HEK293 (cell line): ENCODE results near the gene ABHD16B.
"Not testable (repeated sequence)": the region's sequence is repeated elsewhere in the genome, so short reads cannot be mapped to it uniquely, and the experiment has no call there.

Source experiments
- CTCF ChIA-PET: fragments of 350-600 bp; formaldehyde crosslinking; extraction: SDS; loops from one replicate; lab custom pipeline; 2021; ENCODE audit warnings: antibody characterized with exemption; lab: Yijun Ruan, JAX
- POLR2A ChIA-PET: fragments of 300-600 bp; formaldehyde crosslinking; extraction: SDS; loops from one replicate; lab custom pipeline; 2020; ENCODE audit warnings: antibody characterized with exemption, inconsistent platforms; lab: Yijun Ruan, JAX
- H3K27ac ChIP-seq: fragments of 200-500 bp; sonication (Bioruptor generic); 2 replicates; pipeline ENCODE4 v1.5.1; 2014; ENCODE audit warnings: low read depth, low read length, control low read depth, inconsistent platforms; ENCODE audit errors: extremely low read depth
- H3K36me3 ChIP-seq, 2 experiments: fragments of 200-500 bp in 1 of 2; sonication (Bioruptor generic) in 1 of 2; 1 replicate in 1 of 2; 2 replicates in 1 of 2; pipeline ENCODE4 v1.5.1; 2014 to 2017; ENCODE audit warnings: inconsistent platforms in 2 of 2, low read length in 2 of 2; ENCODE audit not compliant: control insufficient read depth in 2 of 2, insufficient read depth in 1 of 2
- H3K4me1 ChIP-seq: fragments of 200-500 bp; sonication (Bioruptor generic); 2 replicates; pipeline ENCODE4 v1.5.1; 2014; ENCODE audit warnings: mild to moderate bottlenecking, low read length, inconsistent platforms; ENCODE audit not compliant: control insufficient read depth, insufficient read depth
- H3K4me3 ChIP-seq: 2 replicates; pipeline ENCODE4 v1.5.1; 2011; ENCODE audit warnings: low read depth, mild to moderate bottlenecking, control low read depth, low read length, moderate library complexity
- H3K9me3 ChIP-seq: fragments of 200-500 bp; sonication (Bioruptor generic); 2 replicates; pipeline ENCODE4 v1.5.1; 2014; ENCODE audit warnings: low read depth, low read length, inconsistent platforms; ENCODE audit not compliant: control insufficient read depth, insufficient read depth
- ATF2 ChIP-seq: fragments of 450-650 bp; formaldehyde crosslinking; IDR thresholded peaks from 2 replicates; pipeline ENCODE4 v1.5.1; 2016; ENCODE audit warnings: missing biosample characterization, missing genetic modification characterization, low read depth
- CTCF ChIP-seq: fragments of 450-650 bp; formaldehyde crosslinking; IDR thresholded peaks from 2 replicates; pipeline ENCODE4 v1.5.1; 2016; ENCODE audit warnings: missing biosample characterization, missing genetic modification characterization
- ELK4 ChIP-seq: IDR thresholded peaks from 2 replicates; pipeline ENCODE4 v1.6.1; 2011; ENCODE audit warnings: mild to moderate bottlenecking, low read depth, low read length, borderline replicate concordance
- OVOL3 ChIP-seq: fragments of 450-650 bp; formaldehyde crosslinking; IDR thresholded peaks from 2 replicates; pipeline ENCODE4 v1.5.1; 2016; ENCODE audit warnings: missing biosample characterization, missing genetic modification characterization
- YY2 ChIP-seq: fragments of 450-650 bp; formaldehyde crosslinking; IDR thresholded peaks from 2 replicates; pipeline ENCODE4 v1.5.1; 2016; ENCODE audit warnings: missing biosample characterization, missing genetic modification characterization
- ZBTB11 ChIP-seq: fragments of 450-650 bp; formaldehyde crosslinking; conservative IDR thresholded peaks from 2 replicates; pipeline ENCODE4 v1.5.1; 2016; ENCODE audit warnings: low read depth, missing biosample characterization, missing genetic modification characterization
- ZNF133 ChIP-seq: fragments of 450-650 bp; formaldehyde crosslinking; IDR thresholded peaks from 2 replicates; pipeline ENCODE4 v1.5.1; 2016; ENCODE audit warnings: missing biosample characterization, missing genetic modification characterization
- ZNF146 ChIP-seq: fragments of 450-650 bp; formaldehyde crosslinking; IDR thresholded peaks from 2 replicates; pipeline ENCODE4 v1.5.1; 2016; ENCODE audit warnings: missing biosample characterization, missing genetic modification characterization
- ZNF175 ChIP-seq: fragments of 450-650 bp; formaldehyde crosslinking; IDR thresholded peaks from 2 replicates; pipeline ENCODE4 v1.5.1; 2016; ENCODE audit warnings: missing biosample characterization, missing genetic modification characterization
- ZNF311 ChIP-seq: fragments of 450-650 bp; formaldehyde crosslinking; IDR thresholded peaks from 2 replicates; pipeline ENCODE4 v1.5.1; 2017; ENCODE audit warnings: missing biosample characterization, missing genetic modification characterization, borderline replicate concordance
- ZNF449 ChIP-seq: fragments of 450-650 bp; formaldehyde crosslinking; IDR thresholded peaks from 2 replicates; pipeline ENCODE4 v1.5.1; 2017; ENCODE audit warnings: missing biosample characterization, mild to moderate bottlenecking, missing genetic modification characterization, moderate library complexity
- ZNF514 ChIP-seq: fragments of 450-650 bp; formaldehyde crosslinking; IDR thresholded peaks from 2 replicates; pipeline ENCODE4 v1.5.1; 2016; ENCODE audit warnings: missing biosample characterization, missing genetic modification characterization
- ZNF549 ChIP-seq: fragments of 450-650 bp; IDR thresholded peaks from 2 replicates; pipeline ENCODE4 v1.5.1; 2018; ENCODE audit warnings: missing biosample characterization, missing genetic modification characterization, mild to moderate bottlenecking, inconsistent platforms, moderate library complexity
- ZNF561 ChIP-seq: fragments of 450-650 bp; IDR thresholded peaks from 2 replicates; pipeline ENCODE4 v1.5.1; 2018; ENCODE audit warnings: missing biosample characterization, missing genetic modification characterization, borderline replicate concordance
- ZNF658 ChIP-seq: fragments of 450-650 bp; formaldehyde crosslinking; IDR thresholded peaks from 2 replicates; pipeline ENCODE4; 2016; ENCODE audit warnings: missing biosample characterization, missing genetic modification characterization
- ZSCAN18 ChIP-seq: fragments of 450-650 bp; formaldehyde crosslinking; IDR thresholded peaks from 2 replicates; pipeline ENCODE4 v1.5.1; 2016; ENCODE audit warnings: missing biosample characterization, missing genetic modification characterization

ABHD16B gene

GRCh38 chr20:63867042-63867441 lies 5.7 kb downstream of the ABHD16B start:
- not testable (repeated sequence) for H3K4me3 ChIP-seq, H3K4me1 ChIP-seq, H3K27ac ChIP-seq, H3K9me3 ChIP-seq
- ChIA-PET POLR2A (interaction anchor here (3.1 kb wide), 1 partner anchor 9 kb away, joined by 18 read pairs; no protein-coding TSS in a partner anchor), CTCF (interaction anchor here (0.7 to 2.3 kb wide), 4 partner anchors 74 to 112 kb away, joined by 3 to 9 read pairs (median 4); partner anchors contain the start of gene SAMD10)
- H3K36me3 ChIP-seq = peaks cover 26 to 51% of the 10 kb centered on the region in 2 experiments

- Histone ChIP-seq H3K4me3 (no peak overlapping the region), H3K9me3 (no peaks in the 10 kb centered on the region), H3K36me3 (peaks cover 27 to 51% of the 10 kb centered on the region in 2 experiments), H3K4me1 (no peaks in the 10 kb centered on the region), H3K27ac (no peak overlapping the region)
- CTCF ChIA-PET = interaction anchor here (0.5 to 0.6 kb wide), 2 partner anchors 93 to 371 kb away, joined by 3 read pairs; no protein-coding TSS in a partner anchor
- POLR2A ChIA-PET = no interaction called here
- no peak for TF ChIP-seq ZNF133 (tag by site-specific recombination)
- no peak for TF ChIP-seq ZBTB11 (tag by site-specific recombination)
- TF ChIP-seq ZNF311 (tag by site-specific recombination) = no peak
- no peak for TF ChIP-seq CTCF (tag by site-specific recombination)
- no peak for TF ChIP-seq ZNF561
- TF ChIP-seq ZNF514 (tag by site-specific recombination) = no peak
- TF ChIP-seq ZNF449 (tag by site-specific recombination) = no peak
- TF ChIP-seq ATF2 (tag by site-specific recombination) = no peak
- TF ChIP-seq YY2 (tag by site-specific recombination) = no peak
- no peak for TF ChIP-seq ZNF658 (tag by site-specific recombination)
- TF ChIP-seq OVOL3 (tag by site-specific recombination) = no peak
- TF ChIP-seq ZNF175 (tag by site-specific recombination) = no peak
- TF ChIP-seq ZSCAN18 (tag by site-specific recombination) = no peak
- no peak for TF ChIP-seq ELK4
- no peak for TF ChIP-seq ZNF146 (tag by site-specific recombination)
- TF ChIP-seq ZNF549 (tag by site-specific recombination) = no peak
These were observed 7.0 kb downstream of the ABHD16B start for GRCh38 chr20:63868264-63868663.
